Breast epithelium (tissue), 3 donors: ENCODE data around the gene PCDH9.

Experiments used
- CTCF ChIP-seq, 3 donors: fragments of 450-650 bp; IDR thresholded peaks; one replicate each; pipeline ENCODE4 v1.5.1; 2016 to 2017; ENCODE audit warnings: antibody characterized with exemption in 3 of 3, mild to moderate bottlenecking in 3 of 3, moderate library complexity in 3 of 3
- POLR2A ChIP-seq: fragments of 450-650 bp; IDR thresholded peaks from one replicate; pipeline ENCODE4 v1.6.1; 2016; ENCODE audit warnings: antibody characterized with exemption, mild to moderate bottlenecking, moderate library complexity
- POLR2AphosphoS5 ChIP-seq, 3 donors: sonication (generic); formaldehyde crosslinking; IDR thresholded peaks; one replicate each; pipeline ENCODE4 v1.6.1; 2017; ENCODE audit warnings: antibody characterized with exemption in 3 of 3

GRCh38 chr13:66560991-66561390 lies 669.1 kb downstream of the PCDH9 start:
- TF ChIP-seq CTCF (IDR thresholded peaks at IDR 0.05) (no peak), POLR2A (no peak), POLR2AphosphoS5 (IDR thresholded peaks at IDR 0.05) (no peak)
